ENCODE data around the gene LSAMP.

The LSAMP gene

GRCh38 chr3:116007000-116007399 lies 438.3 kb downstream of the LSAMP start:
- no peak for TF ChIP-seq CTCF (conservative IDR thresholded peaks at IDR 0.05; ENCODE audit: low read length)
- no peak for TF ChIP-seq EZH2phosphoT487 (IDR thresholded peaks at IDR 0.05; ENCODE audit: borderline replicate concordance)

GRCh38 chr3:116005404-116005803 lies 439.9 kb downstream of the LSAMP start:
- H3K4me3 ChIP-seq (ENCODE audit: low read length, poor library complexity, severe bottlenecking): no peak overlapping the region
- H3K27me3 ChIP-seq (ENCODE audit: insufficient read depth, low read length, poor library complexity, severe bottlenecking): no peaks in the 10 kb centered on the region
- no peak overlapping the region for H2AFZ ChIP-seq (ENCODE audit: low read length)
- H3K36me3 ChIP-seq (ENCODE audit: insufficient read depth, low read length): no peaks in the 10 kb centered on the region
- no peak overlapping the region for H3K9ac ChIP-seq (ENCODE audit: low read depth, low read length, poor library complexity, severe bottlenecking)
- H3K9me2 ChIP-seq (replicated peaks; ENCODE audit: low read depth, low read length): no peaks in the 10 kb centered on the region
- no peaks in the 10 kb centered on the region for H3K9me3 ChIP-seq (ENCODE audit: insufficient read depth, low read depth, low read length)
- no peaks in the 10 kb centered on the region for H4K20me1 ChIP-seq (ENCODE audit: insufficient read depth, low read length, poor library complexity, severe bottlenecking)
- no peaks in the 10 kb centered on the region for H3K4me1 ChIP-seq (ENCODE audit: insufficient read depth, low read length, poor library complexity, severe bottlenecking)
- H3K79me2 ChIP-seq (ENCODE audit: insufficient read depth, low read length): no peaks in the 10 kb centered on the region
- TF ChIP-seq EZH2phosphoT487 (IDR thresholded peaks at IDR 0.05; ENCODE audit: borderline replicate concordance) (no peak), CTCF (conservative IDR thresholded peaks at IDR 0.05; ENCODE audit: low read length) (no peak)
- H3K4me2 ChIP-seq (ENCODE audit: low read depth, low read length, poor library complexity, severe bottlenecking): no peak overlapping the region
- no peaks in the 10 kb centered on the region for H3F3A ChIP-seq (ENCODE audit: low read depth)

More at GRCh38 chr3:116007000-116007399, 438.3 kb downstream of the LSAMP start:
- no peaks in the 10 kb centered on the region for H3K9me2 ChIP-seq (replicated peaks; ENCODE audit: low read depth, low read length)
- no peaks in the 10 kb centered on the region for H3K36me3 ChIP-seq (ENCODE audit: insufficient read depth, low read length)
- no peak overlapping the region for H3K9ac ChIP-seq (ENCODE audit: low read depth, low read length, poor library complexity, severe bottlenecking)
- no peaks in the 10 kb centered on the region for H3K9me3 ChIP-seq (ENCODE audit: insufficient read depth, low read depth, low read length)
- H3K4me3 ChIP-seq (ENCODE audit: low read length, poor library complexity, severe bottlenecking): no peak overlapping the region
- H3K4me1 ChIP-seq (ENCODE audit: insufficient read depth, low read length, poor library complexity, severe bottlenecking): no peaks in the 10 kb centered on the region
- H3F3A ChIP-seq (ENCODE audit: low read depth): no peaks in the 10 kb centered on the region
- no peak overlapping the region for H2AFZ ChIP-seq (ENCODE audit: low read length)
- H3K27me3 ChIP-seq (ENCODE audit: insufficient read depth, low read length, poor library complexity, severe bottlenecking): no peaks in the 10 kb centered on the region
- no peak overlapping the region for H3K4me2 ChIP-seq (ENCODE audit: low read depth, low read length, poor library complexity, severe bottlenecking)
- H4K20me1 ChIP-seq (ENCODE audit: insufficient read depth, low read length, poor library complexity, severe bottlenecking): no peaks in the 10 kb centered on the region
- no peaks in the 10 kb centered on the region for H3K79me2 ChIP-seq (ENCODE audit: insufficient read depth, low read length)

GRCh38 chr3:116002235-116002634 lies 443.1 kb downstream of the LSAMP start:
- Histone ChIP-seq H3K4me1 (ENCODE audit: insufficient read depth, low read length, poor library complexity, severe bottlenecking) (no peaks in the 10 kb centered on the region), H3K4me2 (ENCODE audit: low read depth, low read length, poor library complexity, severe bottlenecking) (no peak overlapping the region), H2AFZ (ENCODE audit: low read length) (no peak overlapping the region), H3K27me3 (ENCODE audit: insufficient read depth, low read length, poor library complexity, severe bottlenecking) (no peaks in the 10 kb centered on the region), H4K20me1 (ENCODE audit: insufficient read depth, low read length, poor library complexity, severe bottlenecking) (no peaks in the 10 kb centered on the region), H3K4me3 (ENCODE audit: low read length, poor library complexity, severe bottlenecking) (no peak overlapping the region), H3K79me2 (ENCODE audit: insufficient read depth, low read length) (no peaks in the 10 kb centered on the region), H3K9me3 (ENCODE audit: insufficient read depth, low read depth, low read length) (no peaks in the 10 kb centered on the region), H3F3A (ENCODE audit: low read depth) (no peaks in the 10 kb centered on the region), H3K36me3 (ENCODE audit: insufficient read depth, low read length) (no peaks in the 10 kb centered on the region), H3K9me2 (replicated peaks; ENCODE audit: low read depth, low read length) (no peaks in the 10 kb centered on the region), H3K9ac (ENCODE audit: low read depth, low read length, poor library complexity, severe bottlenecking) (no peak overlapping the region)
- TF ChIP-seq CTCF (conservative IDR thresholded peaks at IDR 0.05; ENCODE audit: low read length): no peak
- no peak for TF ChIP-seq EZH2phosphoT487 (IDR thresholded peaks at IDR 0.05; ENCODE audit: borderline replicate concordance)
